Astrocyte of the cerebellum (primary cell): ENCODE results near the gene NFAT5.

Experiments used
- DNase-seq: peaks from one replicate; pipeline ENCODE4 v3.0.0-alpha.2; 2011; ENCODE audit warnings: low read depth
- H3K4me3 ChIP-seq: 2 replicates; pipeline ENCODE4 v1.5.1; 2011; ENCODE audit warnings: mild to moderate bottlenecking, low read depth, low read length, moderate library complexity
- CTCF ChIP-seq: IDR thresholded peaks from 2 replicates; pipeline ENCODE4 v1.5.1; 2012; ENCODE audit warnings: low read length, low read depth, moderate library complexity, mild to moderate bottlenecking; ENCODE audit errors: missing control alignments
- in situ Hi-C: cut with HindIII; loops from 2 replicates; pipeline ENCODE4 v1.10.0; 2017; ENCODE audit warnings: low sequenced_read_pairs

Gene NFAT5

GRCh38 chr16:69654280-69654931, 88.6 kb downstream of the NFAT5 start:
- no peak for DNase-seq
- in situ Hi-C loops = no loop called here
- no peak overlapping the region for H3K4me3 ChIP-seq
- no peak for TF ChIP-seq CTCF

GRCh38 chr16:69660166-69660565, 94.4 kb downstream of the NFAT5 start:
- H3K4me3 ChIP-seq = no peak overlapping the region
- no peak for TF ChIP-seq CTCF
- no peak for DNase-seq
- in situ Hi-C loops = loop anchor here (5.0 kb wide), 1 partner anchor 128 kb away; no protein-coding TSS in a partner anchor

GRCh38 chr16:69662901-69663300, 97.1 kb downstream of the NFAT5 start:
- in situ Hi-C loops = loop anchor here (5.0 kb wide), 1 partner anchor 131 kb away; no protein-coding TSS in a partner anchor
- H3K4me3 ChIP-seq = no peak overlapping the region
- DNase-seq = no peak
- TF ChIP-seq CTCF = no peak

- no peak for DNase-seq
- in situ Hi-C loops = loop anchor here (5.0 kb wide), 1 partner anchor 132 kb away; no protein-coding TSS in a partner anchor
- H3K4me3 ChIP-seq = no peak overlapping the region
- no peak for TF ChIP-seq CTCF
These were observed 98.1 kb downstream of the NFAT5 start for GRCh38 chr16:69663846-69664245.

- in situ Hi-C loops = no loop called here
- TF ChIP-seq CTCF = no peak
- no peak overlapping the region for H3K4me3 ChIP-seq
- DNase-seq = no peak
These were observed 103.8 kb downstream of the NFAT5 start for GRCh38 chr16:69669577-69669976.

GRCh38 chr16:69672315-69672997, 106.7 kb downstream of the NFAT5 start:
- in situ Hi-C loops = no loop called here
- DNase-seq = no peak
- no peak overlapping the region for H3K4me3 ChIP-seq
- TF ChIP-seq CTCF = no peak
